GM19438 (cell line): ENCODE measurements around the gene GNAI2.

Experiments used
- ATAC-seq: cut with Tn5 transposase; IDR thresholded peaks from one replicate; pipeline ENCODE4 v1.9.1; 2021; ENCODE audit warnings: low read depth; ENCODE audit not compliant: unreplicated experiment

The GNAI2 gene

DNA sequence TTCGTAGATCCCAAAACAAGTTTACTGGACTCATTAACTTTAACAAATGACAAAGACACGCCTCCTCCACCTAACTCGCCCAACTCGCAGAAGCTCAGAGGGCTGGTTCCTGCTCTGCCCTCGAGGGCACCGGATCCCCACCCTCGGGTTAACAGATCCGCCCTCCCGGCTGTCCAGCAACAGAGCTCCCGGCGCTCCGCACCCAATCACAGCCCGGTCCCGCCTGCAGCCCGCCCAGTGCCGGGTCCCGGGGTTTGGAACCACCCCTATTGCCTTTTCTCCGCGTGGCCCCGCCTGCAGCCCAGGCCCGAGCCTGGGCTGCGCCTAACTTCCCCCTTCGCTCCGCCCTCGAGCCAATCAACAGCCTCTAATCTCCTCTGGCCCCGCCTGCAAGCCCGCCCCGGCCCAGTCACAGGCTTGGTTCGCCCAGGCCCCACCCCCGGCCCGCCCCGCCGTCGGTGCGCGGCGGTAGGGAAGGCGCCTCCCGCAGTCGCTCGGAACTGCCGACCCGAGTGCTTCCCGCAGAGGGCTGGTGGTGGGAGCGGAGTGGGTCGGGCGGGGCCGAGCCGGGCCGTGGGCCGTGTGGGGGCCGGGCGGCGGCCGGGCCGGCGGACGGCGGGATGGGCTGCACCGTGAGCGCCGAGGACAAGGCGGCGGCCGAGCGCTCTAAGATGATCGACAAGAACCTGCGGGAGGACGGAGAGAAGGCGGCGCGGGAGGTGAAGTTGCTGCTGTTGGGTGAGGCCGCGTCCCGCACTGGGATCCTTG is at the start of gene GNAI2:
Gene GNAI2 (plus strand): TSS at position 489 of the 768 bp plus-strand sequence. CDS start 132 bp downstream, at position 621.
- peak; percentile 91 for ATAC-seq

DNA sequence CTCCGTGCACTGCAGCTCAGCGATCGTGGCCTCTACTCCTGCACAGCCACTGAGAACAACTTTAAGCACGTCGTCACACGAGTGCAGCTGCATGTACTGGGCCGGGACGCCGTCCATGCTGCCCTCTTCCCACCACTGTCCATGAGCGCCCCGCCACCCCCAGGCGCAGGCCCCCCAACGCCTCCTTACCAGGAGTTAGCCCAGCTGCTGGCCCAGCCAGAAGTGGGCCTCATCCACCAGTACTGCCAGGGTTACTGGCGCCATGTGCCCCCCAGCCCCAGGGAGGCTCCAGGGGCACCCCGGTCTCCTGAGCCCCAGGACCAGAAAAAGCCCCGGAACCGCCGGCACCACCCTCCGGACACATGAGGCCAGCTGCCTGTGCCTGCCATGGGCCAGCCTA is 48.3 kb upstream of the GNAI2 start:
- ATAC-seq, result no peak

DNA sequence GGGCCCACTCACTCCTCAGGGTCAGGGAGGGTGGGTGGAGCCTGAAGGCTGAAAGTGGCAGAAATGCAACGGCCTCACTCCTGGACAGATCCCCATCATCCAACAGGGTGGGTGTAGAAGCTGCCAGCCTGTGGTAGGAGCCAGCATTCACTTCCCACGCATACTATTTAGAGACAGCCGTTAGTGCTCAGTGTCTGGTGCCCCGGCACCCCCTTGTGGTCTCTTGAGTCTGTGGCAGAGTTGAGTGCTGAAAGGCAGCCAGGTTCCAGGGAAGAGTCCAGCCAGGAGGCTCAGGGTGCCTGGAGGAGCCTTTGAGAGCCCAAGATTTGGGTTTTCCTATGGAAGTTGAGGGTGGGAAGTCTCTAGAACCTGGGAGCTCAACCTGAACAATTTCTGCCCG is 46.7 kb upstream of the GNAI2 start:
- ATAC-seq, result no peak

DNA sequence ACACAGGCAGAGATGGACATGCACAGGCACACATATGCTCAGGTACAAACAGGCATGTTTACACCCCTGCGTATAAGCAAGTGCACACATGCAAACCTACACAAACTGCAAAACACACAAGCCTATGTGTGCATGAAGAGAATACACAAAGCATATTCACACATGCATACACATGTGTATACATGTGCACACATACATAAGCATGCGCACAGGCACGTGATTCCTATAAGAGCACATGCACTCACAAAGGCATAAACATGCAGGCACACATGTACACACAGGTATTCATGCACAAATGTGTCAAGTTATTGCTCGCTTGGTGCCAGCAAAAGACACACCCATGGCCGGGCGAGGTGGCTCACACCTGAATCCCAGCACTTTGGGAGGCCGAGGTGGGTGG is 46.0 kb upstream of the GNAI2 start:
- no peak for ATAC-seq

DNA sequence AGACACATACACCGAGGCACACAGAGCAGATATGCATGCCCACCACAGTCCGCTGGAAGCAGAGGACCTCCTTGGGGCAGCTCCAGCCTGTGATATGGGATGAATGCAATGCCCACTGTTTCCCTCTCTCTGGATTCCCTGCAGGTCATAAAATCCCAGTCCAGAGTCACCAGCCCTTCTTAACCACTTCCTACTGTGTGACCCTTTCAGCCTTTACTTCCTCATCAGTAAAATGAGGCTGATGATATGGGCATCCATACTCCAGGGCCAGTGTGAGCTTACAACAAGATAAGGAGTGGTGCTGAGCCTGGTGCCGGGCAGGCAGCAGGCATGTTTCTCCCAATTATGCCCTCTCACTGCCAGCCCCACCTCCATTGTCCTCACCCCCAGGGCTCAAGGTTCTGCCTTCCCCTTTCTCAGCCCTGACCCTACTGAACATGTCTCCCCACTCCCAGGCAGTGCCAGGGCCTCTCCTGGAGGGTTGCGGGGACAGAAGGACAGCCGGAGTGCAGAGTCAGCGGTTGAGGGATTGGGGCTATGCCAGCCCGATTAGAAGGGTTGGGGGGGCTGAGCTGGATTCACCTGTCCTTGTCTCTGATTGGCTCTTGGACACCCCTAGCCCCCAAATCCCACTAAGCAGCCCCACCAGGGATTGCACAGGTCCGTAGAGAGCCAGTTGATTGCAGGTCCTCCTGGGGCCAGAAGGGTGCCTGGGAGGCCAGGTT is 44.9 kb upstream of the GNAI2 start, which contains the start of gene GNAT1:
Gene GNAT1 (plus strand): TSS at position 675 of the 725 bp plus-strand sequence. CDS start 116 bp downstream, outside the sequence.
- no peak for ATAC-seq

DNA sequence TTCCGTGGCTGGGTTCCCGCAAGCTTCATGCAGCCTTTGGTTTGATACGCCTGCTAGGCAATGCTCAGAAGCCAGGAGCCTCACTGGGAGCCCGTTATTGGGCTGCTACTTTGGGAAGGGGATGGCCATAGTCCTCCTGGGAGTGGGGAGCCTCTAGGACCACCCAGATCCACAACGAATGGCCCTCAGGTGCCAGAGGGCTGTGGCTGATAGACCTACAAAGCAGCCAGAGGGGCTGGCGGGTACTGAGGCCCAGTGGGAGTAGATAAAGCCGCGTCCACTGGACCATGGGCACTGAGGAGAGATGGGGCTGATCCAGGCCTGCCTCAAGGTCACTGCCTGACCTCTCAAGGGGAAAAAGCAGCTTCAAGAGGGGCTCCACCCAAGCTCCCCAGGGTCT is 43.9 kb upstream of the GNAI2 start:
- ATAC-seq, result no peak

DNA sequence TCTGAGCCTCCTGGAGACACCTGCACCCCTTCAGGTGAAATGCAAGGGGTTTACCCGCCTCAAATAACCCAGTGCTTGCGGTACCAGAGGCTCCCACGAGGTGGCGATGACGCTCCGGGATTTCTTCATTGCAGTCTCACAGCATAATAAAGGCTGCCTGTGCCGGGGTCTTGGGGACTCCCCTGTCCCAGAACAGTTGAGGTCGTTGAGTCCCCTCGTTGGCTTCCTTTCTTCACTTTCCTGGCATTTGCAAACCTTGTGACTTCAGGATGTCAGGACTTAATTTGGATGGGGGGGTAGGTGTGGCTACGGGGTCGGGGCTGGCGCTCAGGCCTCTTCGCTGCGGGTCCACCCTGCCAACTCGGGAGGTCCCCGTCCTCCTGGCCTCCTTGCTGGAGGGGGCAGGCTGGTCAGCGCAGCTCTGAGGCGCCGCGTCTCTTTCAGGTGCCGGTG is 43.3 kb upstream of the GNAI2 start:
- no peak for ATAC-seq

DNA sequence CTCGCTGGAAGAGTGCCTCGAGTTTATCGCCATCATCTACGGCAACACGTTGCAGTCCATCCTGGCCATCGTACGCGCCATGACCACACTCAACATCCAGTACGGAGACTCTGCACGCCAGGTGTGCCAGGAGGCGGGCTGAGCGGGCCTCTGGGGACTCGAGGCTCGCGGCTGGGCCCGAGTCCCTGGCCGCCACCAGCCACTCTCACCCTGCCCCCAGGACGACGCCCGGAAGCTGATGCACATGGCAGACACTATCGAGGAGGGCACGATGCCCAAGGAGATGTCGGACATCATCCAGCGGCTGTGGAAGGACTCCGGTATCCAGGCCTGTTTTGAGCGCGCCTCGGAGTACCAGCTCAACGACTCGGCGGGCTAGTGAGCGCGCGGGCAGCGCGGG is 42.7 kb upstream of the GNAI2 start:
- ATAC-seq, result no peak

DNA sequence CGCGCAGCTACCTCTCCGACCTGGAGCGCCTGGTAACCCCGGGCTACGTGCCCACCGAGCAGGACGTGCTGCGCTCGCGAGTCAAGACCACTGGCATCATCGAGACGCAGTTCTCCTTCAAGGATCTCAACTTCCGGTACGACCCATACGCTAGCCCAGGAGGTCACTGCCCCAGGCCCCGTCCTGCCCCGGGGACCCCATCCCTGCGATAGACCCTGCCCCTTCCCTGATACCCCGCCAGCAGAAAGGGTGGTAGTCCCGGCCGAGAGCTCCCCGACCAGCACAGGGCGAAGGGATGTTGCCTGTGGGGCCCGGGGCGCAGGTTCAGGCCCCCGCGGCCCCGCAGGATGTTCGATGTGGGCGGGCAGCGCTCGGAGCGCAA is 42.3 kb upstream of the GNAI2 start:
- no peak for ATAC-seq

DNA sequence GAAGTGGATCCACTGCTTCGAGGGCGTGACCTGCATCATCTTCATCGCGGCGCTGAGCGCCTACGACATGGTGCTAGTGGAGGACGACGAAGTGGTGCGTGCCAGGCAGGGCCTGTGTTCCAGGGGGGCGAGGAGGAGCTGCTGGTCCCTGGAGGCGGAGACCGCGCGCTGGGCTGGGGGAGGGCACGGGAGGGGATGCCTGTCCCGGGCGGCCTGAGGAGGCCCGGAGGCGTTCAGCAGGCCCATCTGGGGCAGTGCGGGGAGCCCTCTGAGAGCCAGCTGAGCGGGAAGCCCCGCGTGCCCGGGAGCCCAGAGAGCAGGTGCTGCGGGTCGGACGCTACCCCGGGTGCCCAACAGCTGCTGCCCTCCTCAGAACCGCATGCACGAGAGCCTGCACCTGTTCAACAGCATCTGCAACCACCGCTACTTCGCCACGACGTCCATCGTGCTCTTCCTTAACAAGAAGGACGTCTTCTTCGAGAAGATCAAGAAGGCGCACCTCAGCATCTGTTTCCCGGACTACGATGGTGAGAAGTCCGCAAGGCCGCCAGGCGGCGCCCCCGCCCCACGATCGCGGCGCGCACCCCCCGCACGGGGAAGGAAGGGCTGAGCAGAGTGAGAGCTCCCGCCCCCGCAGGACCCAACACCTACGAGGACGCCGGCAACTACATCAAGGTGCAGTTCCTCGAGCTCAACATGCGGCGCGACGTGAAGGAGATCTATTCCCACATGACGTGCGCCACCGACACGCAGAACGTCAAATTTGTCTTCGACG is 41.7 kb upstream of the GNAI2 start:
- no peak for ATAC-seq

DNA sequence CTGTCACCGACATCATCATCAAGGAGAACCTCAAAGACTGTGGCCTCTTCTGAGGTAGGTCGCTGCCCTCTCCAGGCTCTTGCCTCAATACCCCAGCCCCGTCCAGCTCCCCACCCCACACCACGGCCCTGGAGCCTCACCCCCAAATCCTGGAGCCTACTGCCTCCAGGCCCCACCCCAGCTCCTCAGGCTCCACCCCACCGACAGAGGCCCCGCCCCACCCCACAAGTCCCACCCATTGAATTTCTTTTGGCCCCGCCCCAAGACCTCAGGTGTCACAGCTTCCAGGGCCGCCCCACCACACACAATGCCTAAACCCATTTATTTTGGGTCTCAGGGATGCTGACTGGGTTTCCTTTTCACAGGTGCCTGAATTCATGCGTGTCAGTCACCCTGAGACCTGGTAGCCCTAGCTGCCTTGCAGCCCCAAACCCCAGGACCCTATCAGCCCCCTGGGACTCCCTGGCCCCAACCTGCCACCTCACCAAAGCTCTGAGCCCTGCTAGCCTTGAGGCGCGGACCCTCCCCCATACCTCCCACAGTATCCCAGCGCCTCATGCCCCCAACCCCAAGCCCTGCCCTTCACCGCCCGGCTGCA is 41.0 kb upstream of the GNAI2 start:
- no peak for ATAC-seq

DNA sequence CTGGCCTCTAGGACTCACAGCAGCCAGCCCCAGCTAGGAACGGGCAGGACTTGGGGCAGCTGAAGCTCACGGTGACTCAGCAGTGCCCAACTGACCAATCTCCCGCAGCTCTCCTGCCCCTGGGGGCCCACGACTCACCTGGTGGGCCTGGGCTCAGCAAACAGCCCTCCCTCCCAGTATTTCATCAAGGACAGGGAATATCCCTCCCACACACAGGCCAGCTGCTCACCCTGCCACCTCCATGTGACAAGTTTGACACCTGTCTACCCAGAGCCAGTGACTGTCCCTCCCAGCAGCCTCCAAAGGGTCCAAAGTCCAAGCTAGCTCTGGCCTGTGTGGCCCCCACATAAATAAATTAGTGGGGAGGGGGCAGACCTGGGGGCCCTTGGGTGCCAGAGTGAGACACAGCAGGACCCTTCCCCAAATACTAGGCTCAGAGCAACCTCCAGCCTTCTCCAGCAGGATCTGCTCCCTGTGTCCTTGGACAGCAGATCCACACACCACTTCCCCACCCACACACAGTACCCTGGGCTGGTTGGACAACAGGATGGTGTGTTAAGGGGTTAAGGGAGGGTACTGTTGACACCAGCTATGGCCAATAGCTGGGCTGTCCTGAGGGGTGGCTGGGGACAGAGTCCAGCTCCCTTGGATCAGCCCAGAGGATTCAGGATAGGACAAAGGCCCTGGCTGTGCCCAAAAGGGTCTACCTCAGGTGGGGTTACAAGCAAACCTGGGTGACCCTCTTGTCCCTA is 40.3 kb upstream of the GNAI2 start:
- ATAC-seq, result no peak

DNA sequence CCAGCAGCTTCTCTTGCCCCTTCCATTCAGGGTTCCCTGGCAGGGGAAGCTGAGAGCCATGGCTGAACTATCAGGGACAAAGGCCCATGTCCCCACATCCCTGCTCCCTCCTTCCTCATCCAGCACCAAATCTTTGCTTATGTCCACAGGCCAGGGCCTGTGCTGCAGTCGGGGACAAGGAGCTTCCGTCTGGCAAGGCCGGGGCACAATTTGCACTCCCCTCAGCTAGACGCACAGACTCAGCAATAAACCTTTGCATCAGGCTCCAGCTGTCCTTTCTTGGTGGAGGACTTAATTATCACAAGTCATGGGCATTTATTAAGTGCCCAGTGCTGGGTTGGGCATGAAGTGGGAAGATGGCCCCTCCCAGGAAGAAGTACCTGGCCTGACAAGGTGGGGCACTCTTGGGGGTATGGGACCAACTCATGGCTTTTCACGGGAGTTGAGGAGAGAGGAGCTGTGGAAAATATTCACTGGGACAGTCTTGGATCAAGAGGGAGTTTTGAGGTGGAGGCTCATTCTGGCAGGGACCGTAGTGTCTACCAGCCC is 39.7 kb upstream of the GNAI2 start:
- no peak for ATAC-seq

DNA sequence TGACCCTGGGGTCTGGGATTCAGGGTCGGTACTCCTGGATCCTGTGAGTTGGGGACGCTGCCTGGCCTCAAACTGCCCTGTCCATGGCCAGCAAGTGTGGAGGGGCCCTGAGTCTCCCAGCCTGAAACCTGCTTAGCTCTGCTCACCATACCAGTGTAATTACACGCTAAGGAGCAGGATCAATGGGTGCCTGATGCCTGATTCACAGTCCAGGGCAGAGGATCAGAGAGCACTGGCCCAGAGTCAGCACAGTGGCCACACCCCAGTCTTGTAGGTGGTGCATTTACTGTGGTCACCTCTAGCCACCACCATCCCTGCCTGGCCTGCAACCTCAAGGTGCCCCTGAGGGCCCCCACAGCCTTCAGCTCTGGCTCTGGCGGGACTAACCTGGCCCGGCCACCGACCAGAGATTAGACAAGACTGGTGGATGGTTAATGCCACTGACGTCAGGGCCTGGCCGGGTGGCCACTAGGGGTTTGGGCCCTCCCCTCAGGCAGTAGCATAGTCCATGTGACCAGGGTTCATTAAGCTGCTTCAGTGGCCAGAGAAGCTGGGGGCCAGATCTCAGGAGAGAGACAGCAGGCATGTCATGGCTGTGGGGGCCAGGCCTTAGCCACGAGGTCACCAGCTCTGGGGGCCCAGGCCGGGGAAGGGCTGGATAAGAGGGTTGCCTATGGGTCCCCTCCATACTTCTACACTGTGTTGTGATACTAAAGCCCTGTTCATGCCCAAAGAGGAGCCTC is 34.3 kb upstream of the GNAI2 start:
- ATAC-seq, result no peak

DNA sequence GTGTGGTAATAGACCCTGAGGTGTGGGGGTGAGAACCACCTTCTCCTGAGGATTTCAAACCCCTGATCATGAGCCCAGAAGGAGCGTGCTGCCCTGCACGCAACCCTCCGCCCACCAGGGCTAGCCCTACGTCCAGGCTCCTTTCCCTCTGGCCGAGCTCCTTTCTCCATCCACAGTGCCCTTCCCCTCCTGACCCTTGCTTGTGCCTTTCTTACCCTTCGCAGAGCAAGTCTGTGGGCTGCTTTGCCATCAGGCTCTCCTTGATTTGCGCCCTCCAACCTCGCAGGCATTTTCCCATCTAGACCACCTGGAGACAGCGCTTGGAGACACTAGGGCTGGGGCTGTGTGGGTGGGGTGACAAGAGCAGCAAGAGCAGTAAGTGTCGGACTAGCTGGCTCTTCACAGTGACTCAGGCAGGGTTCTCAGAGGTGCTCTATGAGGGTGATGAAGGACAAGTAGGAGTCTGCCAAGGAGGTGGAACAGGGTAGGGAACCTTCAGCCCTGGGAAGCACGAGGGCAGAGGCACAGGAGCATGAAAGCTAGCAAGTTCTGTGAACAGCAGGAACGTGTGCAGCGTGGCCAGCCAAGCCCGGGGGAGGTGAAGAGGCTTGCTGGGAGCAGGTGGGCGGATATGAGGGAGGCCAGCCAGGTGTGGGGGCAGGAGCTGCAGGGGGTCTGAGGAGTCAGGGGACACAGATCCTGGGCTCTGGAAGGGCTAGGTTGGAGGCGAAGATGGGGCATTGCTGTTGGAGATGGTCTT is 33.5 kb upstream of the GNAI2 start:
- no peak for ATAC-seq

DNA sequence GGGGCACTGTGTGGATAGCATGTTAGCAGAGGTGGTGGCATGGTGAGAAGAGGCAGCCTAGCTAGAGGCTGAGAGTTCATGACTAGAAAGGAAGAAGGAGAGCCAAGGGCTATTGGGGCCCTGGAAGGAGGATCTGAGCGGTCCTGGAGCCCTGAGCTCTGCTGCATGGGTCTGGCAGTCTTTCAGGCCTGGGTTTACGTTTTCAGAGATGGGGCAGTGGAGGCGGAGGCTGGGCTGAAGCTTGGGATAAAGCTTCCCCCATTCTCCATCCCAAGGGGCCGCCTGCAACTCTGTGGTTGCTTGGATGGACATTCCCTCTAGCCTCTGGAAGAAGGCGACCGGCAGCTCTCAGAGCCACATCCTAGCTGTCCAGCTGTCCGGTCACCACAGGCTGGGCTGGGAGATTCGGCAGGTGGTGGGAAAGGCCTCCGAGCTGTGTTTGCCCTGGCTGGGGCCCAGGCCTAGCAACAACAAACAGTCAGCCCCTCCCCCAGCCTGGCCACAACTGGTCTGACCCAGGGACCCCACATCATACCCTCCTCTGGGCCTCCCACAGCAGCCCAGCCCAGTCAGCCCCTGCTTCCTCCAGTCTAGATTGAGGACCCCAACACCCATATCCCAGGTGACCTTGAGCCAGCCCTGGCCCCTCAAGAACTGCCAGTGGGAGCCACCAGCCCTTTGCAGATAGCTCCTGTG is 32.7 kb upstream of the GNAI2 start:
- no peak for ATAC-seq

DNA sequence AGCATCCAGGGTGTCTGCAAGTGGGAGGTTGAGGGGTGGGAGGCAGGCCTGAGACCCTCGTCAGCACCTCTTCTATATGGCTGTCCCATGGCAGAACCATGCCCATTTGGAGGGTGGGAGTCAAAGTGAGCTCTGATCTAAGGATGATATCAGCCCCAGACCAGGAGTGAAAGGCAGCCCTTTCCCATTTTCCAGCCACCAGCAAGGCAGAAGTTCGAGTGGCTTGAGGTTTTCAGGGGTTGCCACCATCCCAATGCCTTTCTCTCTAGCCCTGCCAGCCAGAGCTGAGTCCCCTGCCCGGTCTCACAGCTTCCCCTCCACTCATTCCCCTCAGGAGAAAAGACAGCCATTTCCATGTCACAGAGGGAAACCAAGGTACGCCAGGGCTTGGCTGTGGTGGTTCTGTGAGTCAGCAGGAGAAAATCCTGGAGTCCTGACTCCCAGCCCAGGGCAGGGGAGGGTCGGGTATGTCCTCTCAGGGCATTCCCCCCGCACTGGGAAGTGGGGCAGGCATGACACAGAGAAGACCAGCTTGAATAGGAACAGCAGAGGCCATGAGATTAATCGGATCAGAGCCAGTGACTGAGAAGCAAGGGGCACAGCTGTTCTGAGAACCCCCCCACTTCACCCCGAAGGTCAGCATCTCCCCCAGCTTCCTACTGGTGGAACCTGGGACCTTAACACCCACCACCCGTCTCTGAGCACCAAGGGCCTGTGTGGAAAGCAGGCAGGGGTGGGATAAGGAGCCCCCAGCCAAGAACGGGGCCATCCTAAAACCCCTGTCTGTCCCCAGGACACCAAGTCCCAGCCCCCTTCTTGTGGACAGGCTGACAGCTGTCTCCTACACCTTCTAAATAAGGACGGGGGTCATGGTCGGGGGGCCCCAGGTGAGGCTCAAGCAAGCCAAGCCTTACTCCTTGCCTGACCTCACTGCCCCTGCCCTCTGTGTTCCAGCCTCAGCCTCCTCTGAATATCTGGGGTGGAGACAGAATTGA is 31.9 kb upstream of the GNAI2 start:
- no peak for ATAC-seq
